Measurements from ENCODE around the gene PHF5A.

Gene PHF5A

DNA sequence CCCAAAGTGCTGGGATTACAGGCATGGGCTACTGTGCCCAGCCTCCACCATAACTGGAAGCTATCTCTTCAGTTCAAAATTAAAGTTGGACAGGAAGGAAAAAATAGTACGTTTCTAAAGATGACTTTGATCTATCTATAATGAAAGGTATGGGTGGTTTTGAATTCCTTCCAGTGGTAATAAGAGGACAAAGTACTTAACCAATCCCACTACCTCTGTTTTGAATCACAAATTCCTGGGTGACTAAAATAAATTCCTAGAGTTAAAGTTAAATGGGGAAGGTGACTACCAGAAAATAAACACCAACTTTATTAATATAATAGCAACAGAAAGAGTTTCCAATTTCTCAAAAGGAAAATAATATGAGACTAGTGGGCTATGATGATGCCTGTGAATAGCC, 9.1 kb downstream of the PHF5A start:
- Histone ChIP-seq H3K4me1 (ENCODE audit: control insufficient read depth, low read length) (no peaks in the 10 kb centered on the region), H3K9me3 (ENCODE audit: control insufficient read depth, insufficient read depth, low read length) (no peaks in the 10 kb centered on the region), H3K4me2 (ENCODE audit: low read length) (no peak overlapping the region), H4K20me1 (ENCODE audit: control insufficient read depth, insufficient read depth, low read depth, low read length) (no peaks in the 10 kb centered on the region), H3K27me3 (ENCODE audit: control insufficient read depth, low read length) (no peaks in the 10 kb centered on the region), H3K27ac (ENCODE audit: low read depth, low read length) (no peak overlapping the region), H3K4me3 (ENCODE audit: low read length) (no peak overlapping the region), H3F3A (ENCODE audit: control insufficient read depth, insufficient read depth) (peaks cover 8% of the 10 kb centered on the region; the same call in 1 of the 2 replicates), H3K9me2 (replicated peaks; ENCODE audit: control insufficient read depth, low read length) (no peaks in the 10 kb centered on the region), H3K79me2 (ENCODE audit: control insufficient read depth, low read length) (peaks cover 38% of the 10 kb centered on the region), H3K36me3 (ENCODE audit: control insufficient read depth, low read length) (peaks cover 62% of the 10 kb centered on the region)
- TF ChIP-seq, protein P1, sequence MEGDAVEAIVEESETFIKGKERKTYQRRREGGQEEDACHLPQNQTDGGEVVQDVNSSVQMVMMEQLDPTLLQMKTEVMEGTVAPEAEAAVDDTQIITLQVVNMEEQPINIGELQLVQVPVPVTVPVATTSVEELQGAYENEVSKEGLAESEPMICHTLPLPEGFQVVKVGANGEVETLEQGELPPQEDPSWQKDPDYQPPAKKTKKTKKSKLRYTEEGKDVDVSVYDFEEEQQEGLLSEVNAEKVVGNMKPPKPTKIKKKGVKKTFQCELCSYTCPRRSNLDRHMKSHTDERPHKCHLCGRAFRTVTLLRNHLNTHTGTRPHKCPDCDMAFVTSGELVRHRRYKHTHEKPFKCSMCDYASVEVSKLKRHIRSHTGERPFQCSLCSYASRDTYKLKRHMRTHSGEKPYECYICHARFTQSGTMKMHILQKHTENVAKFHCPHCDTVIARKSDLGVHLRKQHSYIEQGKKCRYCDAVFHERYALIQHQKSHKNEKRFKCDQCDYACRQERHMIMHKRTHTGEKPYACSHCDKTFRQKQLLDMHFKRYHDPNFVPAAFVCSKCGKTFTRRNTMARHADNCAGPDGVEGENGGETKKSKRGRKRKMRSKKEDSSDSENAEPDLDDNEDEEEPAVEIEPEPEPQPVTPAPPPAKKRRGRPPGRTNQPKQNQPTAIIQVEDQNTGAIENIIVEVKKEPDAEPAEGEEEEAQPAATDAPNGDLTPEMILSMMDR (IDR thresholded peaks at IDR 0.05; ENCODE audit: low read depth, low read length, poor library complexity, severe bottlenecking), result no peak
- no peak for TF ChIP-seq EZH2phosphoT487 (IDR thresholded peaks at IDR 0.05; ENCODE audit: borderline replicate concordance, low read length)

DNA sequence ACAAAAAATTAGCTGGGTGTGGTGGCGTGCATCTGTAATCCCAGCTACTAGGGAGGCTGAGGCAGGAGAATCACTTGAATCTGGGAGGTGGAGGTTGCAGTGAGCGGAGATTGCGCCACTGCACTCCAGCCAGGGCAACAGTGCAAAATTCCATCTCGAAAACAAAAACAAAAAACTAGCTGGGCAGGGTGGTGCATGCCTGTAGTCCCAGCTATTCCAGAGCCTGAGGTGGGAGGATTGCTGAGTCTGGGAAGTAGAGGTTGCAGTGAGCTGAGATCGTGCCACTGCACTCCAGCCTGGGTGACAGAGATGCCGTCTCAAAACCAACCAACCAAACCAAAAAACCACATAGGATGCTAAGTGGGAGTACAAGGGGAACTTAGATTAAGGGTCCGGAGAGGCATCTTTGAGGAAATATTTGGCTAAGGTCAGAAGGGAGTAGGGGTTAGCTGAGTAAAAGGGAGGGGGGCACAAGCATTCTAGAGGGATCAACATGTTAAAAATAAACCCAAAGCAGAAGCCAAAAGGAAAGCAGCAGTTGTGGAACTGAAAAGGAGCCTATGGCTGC, 10.2 kb downstream of the PHF5A start:
- TF ChIP-seq, protein P1 (IDR thresholded peaks at IDR 0.05; ENCODE audit: low read depth, low read length, poor library complexity, severe bottlenecking), result no peak
- no peak for TF ChIP-seq EZH2phosphoT487 (IDR thresholded peaks at IDR 0.05; ENCODE audit: borderline replicate concordance, low read length)
- no peak overlapping the region for H3K27ac ChIP-seq (ENCODE audit: low read depth, low read length)
- H3K4me1 ChIP-seq (ENCODE audit: control insufficient read depth, low read length), result no peaks in the 10 kb centered on the region
- H4K20me1 ChIP-seq (ENCODE audit: control insufficient read depth, insufficient read depth, low read depth, low read length), result no peaks in the 10 kb centered on the region
- H3K36me3 ChIP-seq (ENCODE audit: control insufficient read depth, low read length), result peaks cover 51% of the 10 kb centered on the region
- H3K4me3 ChIP-seq (ENCODE audit: low read length), result no peak overlapping the region
- H3K9me3 ChIP-seq (ENCODE audit: control insufficient read depth, insufficient read depth, low read length), result no peaks in the 10 kb centered on the region
- H3K27me3 ChIP-seq (ENCODE audit: control insufficient read depth, low read length), result no peaks in the 10 kb centered on the region
- H3K9me2 ChIP-seq (replicated peaks; ENCODE audit: control insufficient read depth, low read length), result no peaks in the 10 kb centered on the region
- no peak overlapping the region for H3K4me2 ChIP-seq (ENCODE audit: low read length)
- peaks cover 28% of the 10 kb centered on the region for H3K79me2 ChIP-seq (ENCODE audit: control insufficient read depth, low read length)
- H3F3A ChIP-seq (ENCODE audit: control insufficient read depth, insufficient read depth), result peaks cover 14% of the 10 kb centered on the region; the same call in 1 of the 2 replicates

DNA sequence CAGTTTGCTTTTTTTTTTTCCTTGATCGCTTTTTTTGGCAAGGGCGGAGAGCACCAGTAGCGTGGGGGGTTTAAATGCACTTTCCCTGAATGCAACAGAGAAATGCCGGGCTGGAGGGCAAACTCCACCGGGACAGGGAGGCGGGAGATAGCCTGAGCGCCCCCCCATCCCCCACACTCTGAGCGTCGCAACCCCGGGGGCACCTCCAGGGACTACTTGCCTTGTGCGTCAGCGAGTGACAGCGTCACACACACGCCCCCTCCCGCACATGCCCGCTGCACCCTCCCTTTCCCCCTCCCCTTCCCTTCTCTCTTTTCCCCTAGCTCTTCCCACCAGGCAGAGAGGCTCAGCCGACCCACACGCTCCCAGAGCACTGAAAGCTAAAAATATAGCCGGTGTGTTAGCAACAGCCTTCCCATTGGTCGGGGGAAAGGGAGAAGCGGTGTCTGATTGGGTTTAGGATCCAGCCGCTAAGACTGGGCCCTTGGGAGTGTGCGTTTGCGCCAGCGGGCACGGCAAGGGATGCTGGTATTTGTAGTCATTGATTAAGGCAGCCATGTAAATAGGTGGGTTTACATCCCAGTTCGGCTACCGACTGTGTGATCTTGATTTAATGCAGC, 20.2 kb downstream of the PHF5A start:
- Histone ChIP-seq H3F3A (ENCODE audit: control insufficient read depth, insufficient read depth) (peaks cover 25% of the 10 kb centered on the region), H4K20me1 (ENCODE audit: control insufficient read depth, insufficient read depth, low read depth, low read length) (no peaks in the 10 kb centered on the region), H3K9me3 (ENCODE audit: control insufficient read depth, insufficient read depth, low read length) (no peaks in the 10 kb centered on the region), H3K9me2 (replicated peaks; ENCODE audit: control insufficient read depth, low read length) (no peaks in the 10 kb centered on the region), H3K79me2 (ENCODE audit: control insufficient read depth, low read length) (peaks cover 45% of the 10 kb centered on the region), H3K4me1 (ENCODE audit: control insufficient read depth, low read length) (peaks cover 30% of the 10 kb centered on the region), H3K36me3 (ENCODE audit: control insufficient read depth, low read length) (peaks cover 43% of the 10 kb centered on the region), H3K27ac (ENCODE audit: low read depth, low read length) (peak overlapping the region; percentile 94), H3K4me2 (ENCODE audit: low read length) (peak overlapping the region; percentile 95), H3K27me3 (ENCODE audit: control insufficient read depth, low read length) (no peaks in the 10 kb centered on the region), H3K4me3 (ENCODE audit: low read length) (peak overlapping the region; percentile 86)
- TF ChIP-seq EZH2phosphoT487 (IDR thresholded peaks at IDR 0.05; ENCODE audit: borderline replicate concordance, low read length), result no peak
- TF ChIP-seq, protein P1 (IDR thresholded peaks at IDR 0.05; ENCODE audit: low read depth, low read length, poor library complexity, severe bottlenecking), result no peak

Data from DOHH2 (cell line).